HL-60 (cell line): ENCODE measurements around the gene CYCS.

ENCODE experiments used
- TF ChIP-seq, protein P1 (sequence below): IDR thresholded peaks from one replicate; pipeline ENCODE4 v1.5.1; 2011; ENCODE audit warnings: low read length, control low read depth, inconsistent platforms; ENCODE audit not compliant: insufficient read depth
- TF ChIP-seq, protein P2 (sequence below): IDR thresholded peaks from 2 replicates; pipeline ENCODE4 v1.6.1; 2012; ENCODE audit warnings: low read depth; ENCODE audit not compliant: insufficient replicate concordance

- TF ChIP-seq, protein P1, sequence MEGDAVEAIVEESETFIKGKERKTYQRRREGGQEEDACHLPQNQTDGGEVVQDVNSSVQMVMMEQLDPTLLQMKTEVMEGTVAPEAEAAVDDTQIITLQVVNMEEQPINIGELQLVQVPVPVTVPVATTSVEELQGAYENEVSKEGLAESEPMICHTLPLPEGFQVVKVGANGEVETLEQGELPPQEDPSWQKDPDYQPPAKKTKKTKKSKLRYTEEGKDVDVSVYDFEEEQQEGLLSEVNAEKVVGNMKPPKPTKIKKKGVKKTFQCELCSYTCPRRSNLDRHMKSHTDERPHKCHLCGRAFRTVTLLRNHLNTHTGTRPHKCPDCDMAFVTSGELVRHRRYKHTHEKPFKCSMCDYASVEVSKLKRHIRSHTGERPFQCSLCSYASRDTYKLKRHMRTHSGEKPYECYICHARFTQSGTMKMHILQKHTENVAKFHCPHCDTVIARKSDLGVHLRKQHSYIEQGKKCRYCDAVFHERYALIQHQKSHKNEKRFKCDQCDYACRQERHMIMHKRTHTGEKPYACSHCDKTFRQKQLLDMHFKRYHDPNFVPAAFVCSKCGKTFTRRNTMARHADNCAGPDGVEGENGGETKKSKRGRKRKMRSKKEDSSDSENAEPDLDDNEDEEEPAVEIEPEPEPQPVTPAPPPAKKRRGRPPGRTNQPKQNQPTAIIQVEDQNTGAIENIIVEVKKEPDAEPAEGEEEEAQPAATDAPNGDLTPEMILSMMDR, result no peak
- TF ChIP-seq, protein P2, sequence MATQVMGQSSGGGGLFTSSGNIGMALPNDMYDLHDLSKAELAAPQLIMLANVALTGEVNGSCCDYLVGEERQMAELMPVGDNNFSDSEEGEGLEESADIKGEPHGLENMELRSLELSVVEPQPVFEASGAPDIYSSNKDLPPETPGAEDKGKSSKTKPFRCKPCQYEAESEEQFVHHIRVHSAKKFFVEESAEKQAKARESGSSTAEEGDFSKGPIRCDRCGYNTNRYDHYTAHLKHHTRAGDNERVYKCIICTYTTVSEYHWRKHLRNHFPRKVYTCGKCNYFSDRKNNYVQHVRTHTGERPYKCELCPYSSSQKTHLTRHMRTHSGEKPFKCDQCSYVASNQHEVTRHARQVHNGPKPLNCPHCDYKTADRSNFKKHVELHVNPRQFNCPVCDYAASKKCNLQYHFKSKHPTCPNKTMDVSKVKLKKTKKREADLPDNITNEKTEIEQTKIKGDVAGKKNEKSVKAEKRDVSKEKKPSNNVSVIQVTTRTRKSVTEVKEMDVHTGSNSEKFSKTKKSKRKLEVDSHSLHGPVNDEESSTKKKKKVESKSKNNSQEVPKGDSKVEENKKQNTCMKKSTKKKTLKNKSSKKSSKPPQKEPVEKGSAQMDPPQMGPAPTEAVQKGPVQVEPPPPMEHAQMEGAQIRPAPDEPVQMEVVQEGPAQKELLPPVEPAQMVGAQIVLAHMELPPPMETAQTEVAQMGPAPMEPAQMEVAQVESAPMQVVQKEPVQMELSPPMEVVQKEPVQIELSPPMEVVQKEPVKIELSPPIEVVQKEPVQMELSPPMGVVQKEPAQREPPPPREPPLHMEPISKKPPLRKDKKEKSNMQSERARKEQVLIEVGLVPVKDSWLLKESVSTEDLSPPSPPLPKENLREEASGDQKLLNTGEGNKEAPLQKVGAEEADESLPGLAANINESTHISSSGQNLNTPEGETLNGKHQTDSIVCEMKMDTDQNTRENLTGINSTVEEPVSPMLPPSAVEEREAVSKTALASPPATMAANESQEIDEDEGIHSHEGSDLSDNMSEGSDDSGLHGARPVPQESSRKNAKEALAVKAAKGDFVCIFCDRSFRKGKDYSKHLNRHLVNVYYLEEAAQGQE, result no peak
Observed at GRCh38 chr7:25169683-25170082, 44.6 kb upstream of the CYCS start.
